RPMI8226 (cell line): ENCODE measurements around the gene ZDHHC8.
A peak's percentile ranks its signal among the peaks of the same experiment; 100 is the strongest.

ENCODE experiments used
- DNase-seq: peaks from one replicate; pipeline ENCODE4 v3.0.0-alpha.2; 2015

The ZDHHC8 gene

DNA sequence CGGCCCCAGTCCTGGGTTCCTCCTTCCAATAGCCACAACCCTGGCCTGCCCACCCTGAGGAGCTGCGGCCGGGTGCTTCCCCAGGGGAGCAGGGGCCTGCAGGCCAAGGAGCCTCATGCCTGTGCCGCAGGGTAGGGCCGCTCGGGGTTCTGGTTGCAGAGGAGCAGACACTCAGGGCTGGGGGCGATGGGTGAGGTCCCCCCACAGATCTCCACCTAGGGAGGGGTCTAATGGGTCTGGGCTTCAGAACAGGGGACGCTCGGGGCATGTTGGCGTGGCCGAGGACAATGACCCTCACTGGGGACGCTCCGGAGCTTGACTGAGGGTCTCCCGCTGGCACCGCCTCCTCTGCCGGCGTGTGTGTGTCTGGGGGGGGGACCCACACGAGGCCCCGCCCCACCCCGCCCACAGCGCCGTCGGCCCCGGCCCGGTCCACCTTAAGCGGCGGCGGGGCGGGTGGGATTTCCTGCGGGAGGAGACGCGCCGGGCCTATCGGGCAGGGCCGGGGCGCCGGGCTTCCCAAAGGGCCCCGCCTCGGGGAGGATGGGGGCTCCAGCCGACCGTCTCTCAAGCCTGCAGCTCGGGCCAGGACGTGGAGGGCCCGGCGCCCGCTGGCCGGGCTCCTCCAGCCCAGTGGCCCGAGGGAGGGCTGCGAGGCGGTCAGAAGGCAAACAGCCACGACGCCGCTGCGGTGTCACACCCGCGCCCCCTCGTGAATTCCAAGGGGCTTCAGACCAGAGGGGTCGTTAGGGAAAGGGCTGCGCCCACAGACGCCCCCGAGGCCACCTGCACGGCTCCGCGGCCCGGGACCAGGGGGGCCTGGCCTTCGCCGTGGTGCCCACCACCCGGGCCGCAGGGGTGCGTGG is 640 bp upstream of the ZDHHC8 start:
- DNase-seq = peak; percentile 37

DNA sequence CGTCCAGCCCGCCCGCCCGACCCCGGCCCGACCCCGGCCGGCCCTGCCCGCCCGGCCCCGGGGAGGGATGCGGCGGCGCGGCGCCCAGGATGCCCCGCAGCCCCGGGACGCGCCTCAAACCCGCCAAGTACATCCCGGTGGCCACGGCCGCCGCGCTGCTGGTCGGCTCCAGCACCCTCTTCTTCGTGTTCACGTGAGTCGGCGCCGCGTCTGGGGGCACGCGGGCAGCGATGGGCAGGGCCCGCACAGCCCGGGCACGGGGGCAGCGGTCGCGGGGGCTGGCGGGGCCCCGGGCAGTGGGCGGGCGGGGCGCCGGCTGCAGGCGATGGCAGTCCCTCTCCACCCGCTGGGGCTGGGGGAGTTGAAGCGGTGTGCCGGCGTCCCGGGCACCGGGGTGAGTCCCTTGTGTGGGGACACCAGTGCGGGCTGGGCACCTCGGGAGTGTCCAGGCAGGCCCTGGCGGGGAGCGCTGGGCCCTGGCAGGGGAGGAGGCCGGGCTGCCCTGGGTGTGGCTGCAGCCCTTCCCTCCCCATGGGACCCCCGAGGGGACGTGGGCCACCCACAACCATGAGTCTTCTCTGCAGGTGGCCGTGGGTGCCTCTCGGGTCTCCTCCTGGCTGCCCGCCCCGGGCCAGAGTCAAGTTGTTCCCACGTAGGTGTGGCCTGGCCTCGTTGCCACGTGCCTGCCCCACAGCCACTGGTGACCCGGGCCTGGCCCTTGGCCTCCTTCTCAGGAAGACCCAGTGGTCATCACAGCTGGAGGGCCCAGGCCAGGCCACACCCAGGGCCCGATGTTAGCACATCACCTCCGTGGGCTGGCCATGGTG is 468 bp downstream of the ZDHHC8 start:
- no peak for DNase-seq

- DNase-seq = no peak
Observed at GRCh38 chr22:20132686-20133246, 1.2 kb downstream of the ZDHHC8 start.

GRCh38 chr22:20133930-20134549 is 2.4 kb downstream of the ZDHHC8 start:
- DNase-seq = no peak

DNA sequence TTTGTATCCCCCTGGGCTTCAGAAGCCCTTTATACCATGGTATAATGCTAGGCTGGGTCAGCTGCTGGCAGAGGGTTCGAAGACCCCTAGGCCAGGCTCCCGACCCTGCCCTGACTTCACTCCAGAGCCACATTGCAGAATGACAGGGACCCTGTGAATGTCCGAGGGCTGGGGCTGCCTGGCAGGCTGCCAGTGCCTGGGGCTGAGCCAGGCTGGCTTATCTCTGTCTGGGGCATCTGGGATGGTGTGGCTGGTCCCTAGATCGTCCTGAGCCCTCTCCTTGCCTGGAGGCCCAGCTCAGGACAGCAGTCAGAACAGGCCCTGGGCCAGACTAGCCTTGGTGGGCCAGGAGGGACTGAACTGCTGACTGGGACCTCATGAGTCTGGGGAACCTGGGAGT is 3.7 kb downstream of the ZDHHC8 start:
- DNase-seq = no peak

GRCh38 chr22:20135806-20136602 is 4.4 kb downstream of the ZDHHC8 start:
- DNase-seq = no peak

DNA sequence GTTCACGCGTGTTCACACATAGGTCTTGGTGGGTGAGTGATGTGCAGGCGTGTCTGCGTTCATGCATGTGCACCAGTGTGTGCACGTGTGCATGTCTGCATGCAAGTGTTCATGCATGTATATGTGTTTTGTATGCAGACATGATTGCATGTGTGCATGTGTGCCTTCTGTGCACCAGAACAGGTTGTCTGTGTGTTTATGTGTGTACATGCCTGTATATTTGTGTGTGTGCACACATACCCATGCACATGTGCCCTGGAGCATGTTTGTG is 4.9 kb downstream of the ZDHHC8 start:
- DNase-seq = no peak

DNA sequence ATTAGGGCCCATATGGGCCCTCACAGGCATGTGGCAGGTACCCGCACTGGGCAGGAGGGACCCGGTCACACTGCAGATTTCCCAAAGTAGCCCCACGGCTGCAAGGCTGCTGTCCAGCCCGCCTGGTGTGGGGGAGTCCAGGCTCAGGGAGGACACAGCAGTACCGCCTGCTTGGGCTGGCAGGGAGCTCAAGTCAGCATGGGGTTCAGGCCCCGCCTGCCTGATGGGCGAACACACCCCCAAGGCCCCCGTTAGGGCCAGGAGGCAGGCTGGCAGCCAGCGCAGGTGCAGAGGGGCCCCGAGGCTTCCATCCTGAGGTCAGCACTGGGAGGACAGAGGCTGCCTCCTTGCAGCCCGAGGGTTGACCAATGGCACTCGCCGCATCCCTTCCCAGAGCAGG is 5.5 kb downstream of the ZDHHC8 start:
- no peak for DNase-seq

DNA sequence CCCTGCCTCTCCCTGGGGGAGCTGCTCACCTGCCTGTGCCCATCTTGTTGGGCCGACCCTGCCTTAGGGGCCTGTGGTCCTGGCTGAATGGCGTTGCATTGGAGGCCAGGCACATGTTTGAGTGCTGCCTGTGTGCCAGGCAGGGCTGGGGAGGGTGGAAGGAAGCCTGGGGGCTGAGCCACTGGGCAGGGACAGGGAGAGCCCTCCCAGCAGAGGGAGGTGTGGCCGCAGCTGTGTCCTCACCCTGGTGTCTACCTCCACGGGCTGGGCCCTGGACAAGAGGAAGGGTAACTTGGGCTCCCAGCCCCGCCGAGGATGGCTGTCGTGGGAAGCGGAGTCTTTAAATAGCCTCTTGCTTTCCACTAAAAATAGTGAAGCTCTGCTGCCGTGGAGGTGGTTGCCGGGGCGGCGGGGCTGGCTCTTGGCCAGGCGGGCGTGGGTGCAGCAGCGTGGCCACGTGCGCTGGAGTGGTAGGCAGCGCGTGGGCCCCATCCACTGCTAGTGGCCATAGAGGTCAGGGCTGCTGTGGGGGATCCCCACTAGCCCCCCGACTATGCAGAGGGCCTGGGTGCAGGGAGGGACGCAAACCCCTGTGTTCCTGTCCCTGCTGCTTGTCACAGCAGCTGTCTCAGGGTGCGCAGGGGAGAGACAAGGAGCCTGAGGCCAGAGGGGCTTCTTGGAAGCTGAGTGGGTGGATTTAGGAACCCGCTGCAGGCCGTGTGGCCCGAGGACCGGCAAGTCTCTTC is 6.2 kb downstream of the ZDHHC8 start:
- DNase-seq = no peak

DNA sequence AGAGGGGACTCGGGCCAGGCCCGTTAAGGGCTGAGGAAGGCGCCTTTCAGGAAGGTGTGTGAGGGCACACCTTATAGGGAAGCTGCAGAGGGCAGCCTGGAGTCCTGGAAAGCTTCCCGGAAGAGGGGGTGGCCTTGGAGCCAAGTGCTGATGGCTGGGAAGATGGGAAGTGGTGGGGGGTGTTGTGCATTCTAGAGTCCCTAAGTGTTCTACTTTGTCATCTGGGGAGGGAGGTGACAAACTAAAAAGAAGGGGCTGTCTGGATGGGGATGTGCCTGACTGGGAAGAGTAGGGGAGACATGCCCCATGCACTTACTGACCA is 6.8 kb downstream of the ZDHHC8 start:
- no peak for DNase-seq

DNA sequence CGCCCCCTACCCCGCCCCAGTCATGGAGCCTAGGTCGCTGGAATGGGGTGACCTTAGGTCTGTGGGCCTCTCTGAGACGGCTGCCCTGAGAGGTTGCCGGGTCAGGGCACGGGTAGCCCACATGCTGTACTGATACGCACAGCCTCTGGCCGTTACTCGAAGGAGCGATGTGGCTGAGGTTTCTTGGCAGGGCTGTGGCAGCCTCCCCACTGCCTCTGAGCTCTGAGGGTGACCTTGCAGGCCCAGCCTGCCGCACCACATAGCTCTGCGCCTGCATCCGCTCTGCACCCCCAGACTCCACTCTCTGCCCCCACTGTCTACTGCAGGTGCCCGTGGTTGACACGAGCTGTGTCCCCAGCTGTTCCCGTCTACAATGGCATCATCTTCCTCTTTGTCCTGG is 7.3 kb downstream of the ZDHHC8 start:
- DNase-seq = no peak

GRCh38 chr22:20139391-20140106 is 7.9 kb downstream of the ZDHHC8 start:
- no peak for DNase-seq

- no peak for DNase-seq
Observed at GRCh38 chr22:20140107-20140445, 8.5 kb downstream of the ZDHHC8 start.

DNA sequence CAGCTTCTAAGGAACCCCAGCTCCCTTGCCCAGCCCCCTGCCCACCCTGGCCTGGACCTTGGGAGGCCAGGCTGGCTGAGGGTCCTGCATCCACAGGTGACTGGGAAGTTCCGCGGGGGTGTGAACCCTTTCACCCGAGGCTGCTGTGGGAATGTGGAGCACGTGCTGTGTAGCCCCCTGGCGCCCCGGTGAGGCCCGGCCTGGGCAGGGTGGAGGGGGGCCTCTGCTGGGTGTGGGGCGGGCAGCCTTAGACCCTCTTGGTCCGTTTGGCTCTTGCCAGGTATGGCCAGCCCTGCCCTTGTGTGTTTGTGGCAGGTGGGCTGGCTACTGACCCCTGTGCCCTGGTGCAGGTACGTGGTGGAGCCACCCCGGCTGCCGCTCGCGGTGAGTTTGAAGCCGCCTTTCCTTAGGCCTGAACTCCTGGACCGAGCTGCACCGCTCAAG is 8.9 kb downstream of the ZDHHC8 start:
- no peak for DNase-seq

DNA sequence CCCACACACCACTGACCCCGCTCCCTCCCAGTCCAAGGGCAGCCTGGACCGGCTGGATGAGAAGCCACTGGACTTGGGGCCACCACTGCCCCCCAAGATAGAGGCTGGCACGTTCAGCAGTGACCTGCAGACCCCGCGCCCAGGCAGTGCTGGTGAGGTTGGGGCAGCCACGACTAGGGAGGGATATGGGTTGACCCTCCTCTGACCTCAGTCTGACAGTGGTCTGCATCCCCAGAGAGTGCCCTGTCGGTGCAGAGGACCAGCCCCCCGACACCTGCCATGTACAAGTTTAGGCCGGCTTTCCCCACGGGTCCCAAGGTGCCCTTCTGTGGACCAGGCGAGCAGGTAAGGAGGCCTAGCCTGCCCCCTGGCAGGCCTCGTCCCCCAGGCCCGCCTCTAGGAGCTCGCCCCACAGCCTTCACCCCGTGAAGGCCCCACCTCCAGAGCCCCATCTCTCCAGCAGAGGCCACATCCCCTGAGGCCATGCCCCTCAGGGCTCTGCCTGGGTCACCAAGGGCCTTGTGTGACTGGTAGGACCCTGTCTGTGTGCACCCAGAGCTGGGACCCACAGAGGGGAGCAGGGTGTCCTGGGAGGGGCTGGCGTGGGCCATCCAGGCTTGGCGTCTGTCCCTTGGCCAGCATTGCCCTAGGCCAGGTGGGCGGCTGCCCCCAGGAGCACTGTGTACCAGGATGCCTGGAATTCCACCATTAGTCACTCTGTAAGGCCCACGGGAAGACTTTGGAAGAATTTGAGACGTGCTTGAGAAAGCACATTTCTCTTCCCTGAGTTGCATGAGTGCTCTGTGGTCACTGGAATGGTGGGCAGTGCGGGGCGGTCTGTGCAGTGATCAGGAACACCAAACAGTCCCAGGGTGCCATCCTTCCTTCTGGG is 9.8 kb downstream of the ZDHHC8 start:
- DNase-seq = no peak

DNA sequence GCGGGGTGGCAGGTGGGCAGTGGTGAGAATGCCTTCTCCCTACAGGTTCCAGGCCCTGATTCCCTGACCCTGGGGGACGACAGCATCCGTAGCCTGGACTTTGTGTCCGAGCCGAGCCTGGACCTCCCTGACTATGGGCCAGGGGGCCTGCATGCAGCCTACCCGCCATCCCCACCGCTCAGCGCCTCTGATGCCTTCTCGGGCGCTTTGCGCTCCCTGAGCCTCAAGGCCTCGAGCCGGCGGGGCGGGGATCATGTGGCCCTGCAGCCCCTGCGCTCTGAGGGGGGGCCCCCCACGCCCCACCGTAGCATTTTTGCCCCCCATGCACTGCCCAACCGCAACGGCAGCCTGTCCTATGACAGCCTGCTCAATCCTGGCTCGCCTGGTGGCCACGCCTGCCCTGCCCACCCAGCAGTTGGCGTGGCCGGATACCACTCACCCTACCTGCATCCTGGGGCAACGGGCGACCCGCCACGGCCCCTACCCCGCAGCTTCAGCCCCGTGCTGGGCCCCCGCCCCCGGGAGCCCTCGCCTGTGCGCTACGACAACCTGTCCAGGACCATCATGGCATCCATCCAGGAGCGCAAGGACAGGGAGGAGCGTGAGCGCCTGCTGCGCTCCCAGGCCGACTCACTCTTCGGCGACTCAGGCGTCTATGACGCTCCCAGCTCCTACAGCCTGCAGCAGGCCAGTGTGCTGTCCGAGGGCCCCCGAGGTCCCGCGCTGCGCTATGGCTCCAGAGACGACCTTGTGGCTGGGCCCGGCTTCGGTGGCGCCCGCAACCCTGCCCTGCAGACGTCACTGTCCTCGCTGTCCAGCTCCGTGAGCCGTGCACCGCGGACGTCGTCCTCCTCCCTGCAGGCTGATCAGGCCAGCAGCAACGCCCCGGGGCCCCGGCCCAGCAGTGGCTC is 11.4 kb downstream of the ZDHHC8 start:
- DNase-seq = no peak

GRCh38 chr22:20143883-20144665 is 12.5 kb downstream of the ZDHHC8 start:
- no peak for DNase-seq

GRCh38 chr22:20145206-20145831 is 13.7 kb downstream of the ZDHHC8 start:
- no peak for DNase-seq
